GM21825 (cell line): ENCODE measurements around the gene DRAM1.

Experiments
- ATAC-seq: cut with Tn5 transposase; IDR thresholded peaks from one replicate; pipeline ENCODE4 v1.9.1; 2021; ENCODE audit warnings: mild to moderate bottlenecking, moderate library complexity; ENCODE audit not compliant: unreplicated experiment

Gene DRAM1

GRCh38 chr12:101876861-101877805 lies at the start of gene DRAM1:
Gene DRAM1 (plus strand): TSS chr12:101877580. CDS start chr12:101877790, 210 bp downstream.
- ATAC-seq, result peak; percentile 87

- no peak for ATAC-seq
These were observed 48.8 kb upstream of the DRAM1 start for GRCh38 chr12:101828463-101829196.

GRCh38 chr12:101829639-101830366 lies 47.6 kb upstream of the DRAM1 start:
- no peak for ATAC-seq

GRCh38 chr12:101830367-101831325 lies 46.7 kb upstream of the DRAM1 start, which contains the start of gene GNPTAB:
Gene GNPTAB (minus strand): TSS chr12:101830959. CDS start chr12:101830675, 284 bp downstream.
- ATAC-seq, result peak; percentile 94

GRCh38 chr12:101832030-101832429 lies 45.4 kb upstream of the DRAM1 start:
- ATAC-seq, result no peak

GRCh38 chr12:101838628-101839323 lies 38.6 kb upstream of the DRAM1 start:
- ATAC-seq, result peak; percentile 51

- ATAC-seq, result no peak
These were observed 37.8 kb upstream of the DRAM1 start for GRCh38 chr12:101839324-101840283.

- no peak for ATAC-seq
These were observed 36.3 kb upstream of the DRAM1 start for GRCh38 chr12:101841069-101841468.

- no peak for ATAC-seq
These were observed 32.2 kb upstream of the DRAM1 start for GRCh38 chr12:101845137-101845711.

GRCh38 chr12:101847325-101847724 lies 30.1 kb upstream of the DRAM1 start:
- ATAC-seq, result no peak

GRCh38 chr12:101850199-101850598 lies 27.2 kb upstream of the DRAM1 start:
- ATAC-seq, result no peak

- no peak for ATAC-seq
These were observed 24.4 kb upstream of the DRAM1 start for GRCh38 chr12:101852998-101853397.

GRCh38 chr12:101854747-101855146 lies 22.6 kb upstream of the DRAM1 start:
- peak; percentile 44 for ATAC-seq

- no peak for ATAC-seq
These were observed 22.0 kb upstream of the DRAM1 start for GRCh38 chr12:101855364-101855884.

GRCh38 chr12:101855976-101856375 lies 21.4 kb upstream of the DRAM1 start:
- ATAC-seq, result no peak

GRCh38 chr12:101856614-101857013 lies 20.8 kb upstream of the DRAM1 start:
- peak; percentile 13 for ATAC-seq

GRCh38 chr12:101857043-101857558 lies 20.3 kb upstream of the DRAM1 start:
- ATAC-seq, result peak; percentile 55
